CD4-positive, alpha-beta T cell treated with Interleukin-12 subunit alpha and Interleukin-12 subunit beta, for 1 hour (primary cell): Measurements from ENCODE around the gene TECPR1.

Source experiments
- DNase-seq: peaks from one replicate; pipeline ENCODE4 v3.0.0-alpha.2; 2020

TECPR1 gene

DNA sequence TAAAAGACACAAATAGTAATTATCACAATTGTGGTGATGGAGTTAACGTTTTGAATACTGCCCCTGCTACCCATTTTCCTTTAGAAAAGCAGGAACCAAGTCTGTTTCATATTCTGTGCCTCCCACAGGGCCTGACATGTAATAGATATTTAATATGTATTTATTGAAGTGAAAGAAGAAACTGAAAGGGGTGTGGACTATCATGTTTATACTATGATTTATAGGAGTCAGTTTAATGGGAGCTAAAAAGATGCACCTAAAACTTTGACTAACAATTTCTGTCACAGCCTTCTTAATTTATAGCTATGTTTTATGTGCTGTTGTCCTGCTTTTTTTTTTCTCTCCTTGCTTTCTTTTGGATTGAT, 64.9 kb downstream of the TECPR1 start:
- DNase-seq: no peak

DNA sequence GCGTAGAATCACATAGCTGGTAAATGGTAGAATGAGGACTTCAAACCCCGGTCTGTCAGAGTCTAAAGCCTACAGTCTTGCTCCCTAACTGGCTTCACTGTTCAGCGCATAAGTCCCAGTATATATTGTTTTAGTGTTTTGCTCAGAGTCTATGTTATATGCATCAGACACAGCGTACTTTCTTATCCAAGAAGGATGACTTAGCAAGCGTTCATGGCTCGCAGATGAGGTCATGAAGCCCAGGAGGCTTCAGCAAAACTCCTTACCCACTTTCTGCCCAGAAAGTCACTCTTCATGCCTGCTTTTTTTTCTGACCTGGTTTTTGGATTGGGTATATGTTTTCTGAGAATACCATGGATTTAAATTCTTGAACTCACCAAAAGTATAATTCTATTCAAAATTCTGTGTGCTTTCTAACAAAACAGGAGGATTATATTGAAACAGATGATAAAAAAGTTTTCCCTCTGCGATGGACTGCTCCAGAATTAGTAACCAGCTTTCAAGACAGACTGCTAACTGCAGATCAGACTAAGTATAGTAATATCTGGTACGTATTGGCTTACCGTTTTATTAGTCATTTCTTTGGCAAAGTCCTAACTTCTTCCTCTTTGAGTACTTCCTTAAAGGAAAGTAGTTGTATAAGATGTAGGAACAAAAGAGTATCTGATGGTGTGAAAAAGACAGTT, 65.4 kb downstream of the TECPR1 start:
- no peak for DNase-seq

DNA sequence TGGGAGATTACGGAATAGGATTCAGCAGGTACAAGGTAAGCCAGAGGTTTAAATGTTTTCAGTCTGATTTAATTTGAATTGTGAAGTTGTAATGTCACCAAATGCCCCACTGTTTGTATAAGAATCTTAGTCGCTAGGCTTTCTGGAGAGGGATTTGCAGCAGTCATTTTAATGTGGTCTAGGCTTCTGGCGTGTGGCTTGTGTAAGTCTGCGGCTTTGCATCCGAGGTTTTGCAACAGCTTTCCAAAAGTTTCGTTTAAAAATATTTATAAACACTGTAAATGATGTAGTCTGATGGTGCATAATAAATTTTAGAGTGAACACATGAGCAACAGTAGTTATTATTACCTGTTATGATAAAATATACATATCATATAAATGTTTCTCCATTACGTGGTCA, 66.9 kb downstream of the TECPR1 start:
- no peak for DNase-seq

DNA sequence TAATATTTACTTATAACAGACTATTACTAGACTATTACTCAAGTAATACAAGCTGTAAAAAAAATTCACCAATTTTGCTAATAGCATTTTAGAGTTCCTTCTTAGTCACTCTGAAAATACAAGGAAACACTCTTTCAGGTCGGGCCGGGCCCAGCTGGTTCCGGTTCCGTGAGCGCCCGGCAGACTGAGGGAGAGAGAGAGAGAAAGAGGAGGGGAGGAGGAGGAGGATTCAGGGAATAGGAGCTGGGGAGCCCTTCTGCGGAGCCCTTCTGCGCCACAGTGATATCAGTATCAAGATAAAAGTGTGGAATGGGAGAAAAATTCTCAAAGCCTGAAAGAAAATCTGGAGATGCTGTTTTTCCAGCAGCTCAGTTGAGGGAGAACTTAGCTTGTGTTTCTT, 71.3 kb downstream of the TECPR1 start:
- no peak for DNase-seq

DNA sequence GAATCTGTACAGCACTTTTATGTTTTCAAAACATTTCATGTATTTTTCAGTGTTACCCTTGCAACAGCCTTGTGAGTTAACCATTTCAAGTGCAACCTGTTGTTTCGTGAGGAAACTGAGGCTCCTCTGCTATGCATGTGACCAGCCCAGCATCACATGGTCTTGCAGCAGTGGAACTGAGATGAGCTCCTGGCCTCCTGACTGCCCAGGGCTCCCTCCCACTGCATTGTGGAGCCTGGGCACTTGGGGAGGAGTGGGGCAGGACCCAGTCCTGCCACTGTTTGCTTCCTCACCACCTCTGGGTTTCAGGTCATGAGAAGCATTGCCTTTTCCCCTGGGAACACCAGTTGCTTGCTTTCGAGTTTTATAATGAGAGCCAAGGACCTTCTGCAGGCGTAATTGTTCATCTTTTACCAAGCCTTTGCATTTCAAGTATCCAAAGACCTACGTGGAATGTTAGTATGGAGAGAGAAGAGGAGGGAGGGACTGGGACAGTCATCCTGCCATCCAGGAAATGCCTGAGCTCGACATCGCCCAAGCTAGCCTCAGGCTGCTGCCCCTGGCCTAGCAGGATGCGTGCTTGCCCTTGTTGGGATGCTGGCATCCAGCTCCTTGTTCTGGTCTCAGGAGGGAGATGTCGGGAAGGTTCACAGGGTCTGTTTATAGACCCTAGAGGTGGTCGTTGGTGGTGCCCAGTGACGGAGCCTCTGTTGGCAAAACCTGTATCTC, 73.1 kb downstream of the TECPR1 start:
- no peak for DNase-seq

DNA sequence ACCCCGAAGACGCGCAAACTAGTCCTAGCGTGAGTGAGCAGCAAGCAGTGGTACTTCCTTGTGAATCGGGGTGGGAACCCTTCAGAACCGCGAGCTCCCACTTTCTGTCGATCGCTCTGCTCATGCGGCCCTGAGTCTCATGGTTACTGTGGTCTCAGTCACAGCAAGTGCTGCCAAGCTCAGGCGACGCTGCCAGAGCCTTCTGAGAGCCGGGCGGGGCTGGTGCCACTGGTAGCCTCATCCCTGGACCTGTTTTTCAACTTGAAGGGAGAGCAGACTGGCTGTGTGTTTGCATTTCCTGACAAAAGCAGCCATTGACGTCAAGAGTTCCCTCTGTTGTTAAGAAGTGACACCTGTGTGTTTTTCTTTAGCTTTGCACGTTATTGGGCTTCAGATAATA, 73.7 kb downstream of the TECPR1 start:
- DNase-seq: no peak

DNA sequence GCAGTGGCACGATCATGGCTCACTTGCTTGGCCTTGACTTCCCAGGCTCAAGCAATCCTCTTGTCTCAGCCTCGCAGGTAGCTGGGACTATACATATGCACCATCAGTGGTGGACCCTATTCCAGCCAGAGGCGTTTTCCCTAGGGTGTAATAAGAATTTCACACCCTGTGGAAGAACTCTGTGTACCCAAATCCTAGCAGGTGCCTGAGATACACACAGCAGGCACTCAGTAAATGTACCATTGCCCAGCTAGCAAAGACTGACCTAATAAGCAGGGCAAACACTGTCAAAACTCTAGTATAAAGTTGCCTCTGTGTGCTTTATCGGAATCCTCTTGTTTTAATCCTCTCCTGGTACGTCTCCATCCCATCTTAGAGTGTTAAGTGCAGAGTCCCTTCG, 74.5 kb downstream of the TECPR1 start:
- no peak for DNase-seq

DNA sequence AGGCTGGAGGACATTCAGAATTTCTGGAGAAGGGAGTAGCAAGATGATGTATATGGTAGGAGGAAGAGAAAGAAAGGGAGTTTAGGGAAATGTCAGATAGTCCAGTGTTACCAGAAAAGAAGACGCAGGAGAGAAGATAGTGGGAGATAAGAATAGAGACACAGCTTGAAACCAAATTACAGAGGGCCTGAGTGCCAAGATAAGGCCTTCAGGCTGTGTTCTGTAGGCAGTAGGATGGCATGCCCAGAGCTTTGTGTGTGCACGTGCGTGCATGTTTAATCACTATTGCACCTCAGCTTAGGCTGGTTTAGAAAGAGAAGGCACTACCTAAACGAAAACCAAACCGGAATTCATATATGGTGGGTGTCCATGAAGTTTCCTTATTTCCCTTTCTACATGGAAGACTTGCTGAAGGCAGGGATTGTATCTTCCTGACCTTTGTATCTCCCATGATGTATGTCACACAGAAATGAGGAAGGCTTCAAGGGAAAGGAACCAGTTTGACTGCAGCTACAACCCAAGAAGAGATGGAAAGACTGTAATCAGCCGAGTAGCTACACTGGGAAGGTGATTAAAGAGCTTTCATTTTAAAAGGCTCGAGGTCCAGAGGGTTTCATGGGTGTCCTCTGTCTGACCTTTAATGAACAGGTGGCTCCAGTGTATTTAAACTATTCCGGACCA, 76.6 kb downstream of the TECPR1 start:
- no peak for DNase-seq

DNA sequence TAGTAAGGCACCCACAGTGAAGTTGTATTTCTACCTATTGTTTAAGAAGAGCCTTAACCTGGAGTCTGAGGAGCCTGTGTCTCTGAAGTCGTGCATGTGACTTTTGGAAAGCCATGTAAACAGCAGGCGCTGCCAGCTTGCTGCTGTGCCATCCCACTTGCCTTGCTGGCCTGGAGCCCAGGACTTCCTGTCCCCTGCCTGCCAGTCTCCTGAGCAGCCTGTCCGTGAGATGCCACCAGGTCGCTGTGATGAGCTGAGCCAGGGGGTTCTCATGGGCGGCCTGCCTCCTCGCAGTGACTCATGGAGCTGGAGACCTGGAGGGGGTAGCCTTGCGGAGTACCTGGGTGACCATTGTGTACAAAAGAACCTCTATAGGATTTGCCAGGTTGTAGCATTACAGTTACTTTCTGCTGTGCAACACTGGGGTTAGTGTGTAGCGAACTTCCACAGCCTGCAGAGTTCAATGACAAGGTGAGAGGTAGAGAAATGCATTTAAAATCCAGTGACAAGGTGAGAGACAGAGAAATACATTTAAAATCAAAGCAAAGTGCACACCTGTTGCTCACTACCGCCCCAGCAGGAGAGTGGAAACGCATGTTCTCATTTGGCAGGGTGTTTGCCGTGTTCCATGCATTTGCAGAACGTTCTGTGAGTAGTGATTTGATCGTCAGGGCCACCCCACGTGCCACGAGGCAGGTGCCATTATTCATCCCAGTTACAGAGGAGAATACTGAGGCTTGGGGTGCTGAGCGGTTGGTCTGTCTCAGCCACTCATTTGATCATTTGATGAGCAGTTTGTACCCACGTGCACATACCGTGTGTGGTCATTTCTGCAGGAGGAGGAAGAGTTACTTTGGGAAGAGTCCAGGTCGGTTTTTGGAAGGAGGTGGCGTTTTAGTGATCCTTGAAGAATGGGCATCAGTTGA, 77.4 kb downstream of the TECPR1 start:
- DNase-seq: no peak

DNA sequence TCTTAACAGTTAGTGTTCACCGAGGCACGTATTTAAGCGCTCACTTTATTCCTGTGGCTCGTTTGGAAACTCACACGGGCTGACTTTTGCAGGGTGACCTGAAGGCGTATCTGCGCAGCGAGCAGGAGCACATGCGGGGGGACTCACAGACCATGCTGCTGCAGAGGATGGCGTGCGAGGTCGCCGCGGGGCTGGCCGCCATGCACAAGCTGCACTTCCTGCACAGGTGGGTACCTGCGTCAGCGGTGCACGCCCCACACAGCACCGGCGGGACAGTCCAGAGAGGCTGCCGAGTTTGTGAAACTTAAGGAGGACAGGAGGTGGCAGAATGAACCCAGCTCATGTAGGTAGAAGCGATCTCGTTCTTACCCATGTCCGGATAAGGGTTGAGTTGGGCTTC, 80.6 kb downstream of the TECPR1 start:
- DNase-seq: no peak

DNA sequence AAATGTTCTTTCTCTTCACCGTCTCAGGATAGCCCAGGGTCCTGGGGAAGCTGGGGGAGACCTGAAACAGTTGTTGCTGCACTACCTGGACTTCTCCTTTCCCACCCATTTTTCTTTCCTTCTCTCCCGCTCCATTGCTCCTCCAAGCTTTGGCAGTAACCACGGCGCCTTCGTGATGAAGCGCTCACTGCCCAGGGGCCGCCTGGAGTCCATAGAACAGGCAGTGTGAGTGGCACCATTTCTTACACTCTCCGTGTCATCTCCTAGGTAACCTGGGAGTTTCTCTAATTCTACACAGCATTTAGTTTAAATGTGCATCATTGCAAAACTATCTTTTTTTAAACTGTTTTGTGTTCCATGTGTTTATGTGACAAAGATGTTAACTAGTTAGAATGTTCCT, 81.1 kb downstream of the TECPR1 start:
- DNase-seq: no peak

DNA sequence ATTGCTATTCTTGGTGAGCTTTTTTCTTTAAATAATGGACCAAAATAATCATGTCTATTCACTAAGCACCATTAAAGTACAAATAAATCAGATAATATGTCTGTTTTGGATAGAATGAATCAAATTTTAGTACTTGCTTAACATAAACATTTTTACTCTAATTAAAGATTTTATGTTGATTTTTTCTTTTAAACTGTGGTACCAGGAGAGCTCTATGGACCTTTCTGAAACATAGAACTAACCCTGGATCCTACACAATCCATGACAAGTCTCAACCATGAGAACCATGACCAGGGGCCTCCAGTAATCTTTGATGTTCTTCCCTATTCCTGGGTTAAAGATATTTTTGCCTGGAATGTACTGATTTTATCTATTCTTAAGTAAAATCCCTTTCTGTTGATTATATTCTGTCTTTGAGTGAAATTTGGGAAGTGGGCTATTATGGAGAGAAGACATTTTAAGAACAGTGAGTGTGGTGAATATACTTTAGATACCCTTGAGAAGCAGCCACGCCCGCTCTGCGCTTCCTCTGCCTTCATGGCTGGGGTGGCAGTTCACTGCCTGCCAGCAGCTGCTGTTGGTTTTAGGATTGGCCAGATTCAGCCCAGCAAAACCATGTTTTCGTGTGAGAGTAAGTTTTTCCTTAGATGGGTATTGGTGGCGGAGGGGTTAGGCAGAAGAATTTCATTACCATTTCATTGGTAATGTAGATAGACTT, 83.0 kb downstream of the TECPR1 start:
- no peak for DNase-seq

DNA sequence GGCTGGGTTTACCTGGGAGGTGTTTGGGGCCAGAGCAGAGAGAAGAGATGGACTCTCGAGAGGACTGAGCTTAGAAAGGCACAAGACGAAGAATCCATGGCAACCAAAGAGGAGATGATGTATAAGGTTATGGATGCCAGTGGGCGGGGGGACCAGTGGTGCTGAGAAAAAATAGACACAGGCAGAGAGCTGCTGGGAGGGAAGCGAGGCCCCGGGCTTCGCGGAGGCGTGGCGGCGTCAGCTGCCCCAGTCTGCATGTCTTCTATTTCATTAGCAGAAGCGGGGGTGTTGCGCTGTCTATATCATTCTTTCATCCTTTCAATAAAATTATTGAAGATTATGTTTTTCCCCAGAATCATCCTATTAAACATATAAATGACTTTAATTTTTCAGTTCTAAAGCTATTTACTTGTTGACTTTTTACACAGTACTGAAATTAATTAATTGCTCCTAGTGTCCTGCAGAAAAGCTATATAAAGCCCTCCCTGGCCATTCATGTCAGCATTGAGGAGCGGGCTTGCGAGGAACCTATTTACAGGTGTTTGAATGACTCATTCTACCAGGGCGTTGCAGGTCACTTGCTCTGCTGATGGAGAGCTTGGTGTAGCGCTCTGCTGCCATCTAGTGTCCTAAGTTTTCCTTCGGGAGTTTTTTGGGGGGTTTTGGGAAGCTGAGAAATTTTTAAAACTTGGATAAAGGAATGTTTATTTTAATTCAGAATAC, 83.7 kb downstream of the TECPR1 start:
- peak; percentile 76 for DNase-seq

DNA sequence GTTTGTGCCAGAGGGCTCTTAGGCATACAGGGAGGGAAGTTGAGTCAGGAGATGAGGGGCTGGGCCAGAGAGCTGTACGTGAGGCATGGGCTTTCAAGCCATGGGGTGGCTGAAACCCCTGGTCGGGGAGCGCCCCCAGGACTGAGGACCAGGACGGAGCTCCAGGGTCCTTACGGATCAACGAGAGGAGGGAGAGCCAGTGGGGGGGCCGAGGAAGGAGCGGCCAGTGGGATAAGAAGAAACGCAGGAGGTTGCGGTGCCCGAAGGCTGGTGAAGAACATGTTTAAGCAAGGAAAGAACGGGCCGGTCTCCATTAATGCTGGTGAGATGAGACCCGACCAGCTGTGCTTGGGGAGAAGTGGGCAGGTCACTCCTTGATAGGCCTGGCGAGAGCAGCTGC, 84.4 kb downstream of the TECPR1 start:
- no peak for DNase-seq

DNA sequence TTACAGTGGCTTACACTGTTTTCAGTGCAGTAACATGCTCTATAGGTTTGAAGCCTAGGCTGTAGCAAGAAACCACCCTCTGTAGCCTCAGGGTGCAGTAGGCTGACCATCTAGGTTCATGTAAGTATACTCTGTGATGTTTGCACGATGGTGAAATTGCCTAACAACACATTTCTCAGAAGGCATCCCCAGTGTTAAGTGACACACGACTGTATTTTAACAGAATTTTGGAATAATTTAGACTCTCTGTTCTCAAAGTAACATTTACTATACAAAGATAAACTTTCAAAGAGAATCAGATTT, 85.4 kb downstream of the TECPR1 start:
- no peak for DNase-seq

DNA sequence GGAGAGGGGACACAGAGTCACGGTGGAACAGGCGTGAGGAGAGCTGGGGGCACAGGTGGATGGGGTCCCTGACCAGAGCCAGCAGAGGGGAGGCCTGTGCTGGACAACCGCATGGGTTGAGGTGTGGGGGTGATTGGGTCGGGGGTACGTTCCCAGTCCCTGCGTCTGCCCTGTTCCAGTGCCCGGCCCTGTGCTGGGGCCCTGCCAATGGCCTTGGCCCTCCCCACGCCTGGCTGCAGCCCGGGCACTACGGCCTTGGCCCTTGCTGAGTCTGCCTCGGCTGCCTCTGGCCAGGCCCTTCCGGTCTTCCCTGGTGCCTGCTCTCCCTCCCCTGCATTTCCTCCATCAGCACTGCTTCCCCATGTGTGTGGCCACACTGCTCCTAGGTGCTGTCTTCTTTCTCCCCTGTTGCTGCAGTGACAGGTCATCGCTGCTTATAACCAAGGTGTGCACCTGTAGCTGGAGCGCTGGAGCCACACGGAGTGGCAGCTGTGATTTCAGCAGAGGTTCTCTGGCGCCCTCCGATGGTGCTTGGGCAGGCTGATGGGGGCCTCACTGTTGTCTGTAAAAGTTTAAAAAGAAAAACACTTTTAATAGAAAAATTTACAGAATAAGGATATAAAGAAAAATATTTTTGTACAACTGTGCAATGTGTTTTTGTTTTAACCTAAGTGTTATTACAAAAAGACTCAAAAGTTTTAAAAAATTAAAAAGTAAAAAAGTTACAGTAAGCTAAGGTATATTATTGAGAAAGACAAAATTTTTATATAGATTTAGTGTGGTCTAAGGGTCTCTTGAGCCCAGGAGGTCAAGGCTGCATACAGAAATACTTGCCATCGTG, 86.0 kb downstream of the TECPR1 start:
- DNase-seq: peak; percentile 47
